ENCODE results near the gene SPG21. TPM values are rescaled to one million over a fixed set of nuclear protein-coding genes. Genes with fewer than 3 reads are reported as not detected.
A peak's percentile ranks its signal among the peaks of the same experiment; 100 is the strongest.

The SPG21 gene
- total RNA-seq, 2 donors from 2014 or later, result 52.2 to 57.9 TPM

DNA sequence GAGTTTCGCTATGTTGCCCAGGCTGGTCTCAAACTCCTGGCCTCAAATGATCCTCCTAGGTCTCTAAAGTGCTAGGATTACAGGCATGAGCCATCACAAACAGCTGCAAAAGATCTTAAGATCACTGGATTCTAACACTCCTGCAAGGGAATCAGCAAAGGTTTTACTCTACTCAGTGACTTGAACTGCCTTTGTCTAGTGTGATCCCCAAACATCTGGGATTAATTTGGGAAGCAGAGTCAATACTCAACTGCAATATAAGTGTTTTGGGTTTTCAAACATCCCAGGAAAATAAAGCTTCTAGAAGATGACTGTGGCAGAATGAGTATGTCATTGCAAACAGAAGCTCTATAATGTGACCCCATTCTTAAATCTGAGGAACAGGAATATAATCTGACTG lies 7.2 kb downstream of the SPG21 start:
- ATAC-seq (replicated peaks in 1 of 2) (no peak), DNase-seq (no peak)
- Mint-ChIP-seq H3K9me3 (no peaks in the 10 kb centered on the region), H3K4me1 (ENCODE audit: low read depth) (peaks cover 26% of the 10 kb centered on the region), H3K36me3 (ENCODE audit: insufficient read depth in 2 of 2) (peaks cover 0 to 11% of the 10 kb centered on the region in 2 donors), H3K4me3 (no peak overlapping the region), H3K27ac (no peak overlapping the region), H3K27me3 (ENCODE audit: low read depth) (no peaks in the 10 kb centered on the region)

DNA sequence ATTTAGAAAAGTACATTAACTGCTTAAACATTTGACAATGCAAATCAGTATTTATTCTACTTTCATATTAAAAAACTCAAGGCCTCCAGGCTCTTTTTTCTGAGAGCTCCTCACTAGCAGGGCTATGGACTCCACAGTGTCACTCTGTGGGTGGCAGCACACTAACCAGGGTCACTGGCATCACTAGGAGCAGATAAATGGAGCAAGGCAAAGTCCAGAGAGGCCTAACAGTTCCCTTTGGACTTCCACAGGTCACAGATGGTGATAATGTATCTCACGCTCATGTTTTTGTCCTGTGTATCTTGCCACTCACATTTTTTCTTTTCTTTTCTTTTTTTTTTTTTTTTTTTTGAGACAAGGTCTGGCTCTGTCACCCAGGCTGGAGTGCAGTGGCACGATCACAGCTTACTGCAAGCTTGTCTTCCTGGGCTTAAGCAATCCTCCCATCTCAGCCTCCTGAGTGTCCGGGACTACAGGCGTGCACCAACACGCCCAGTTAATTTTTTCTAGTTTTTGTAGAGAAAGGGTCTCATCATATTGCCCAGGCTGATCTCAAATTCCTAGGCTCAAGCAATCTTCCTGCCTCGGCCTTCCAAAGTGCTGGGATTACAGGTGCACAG lies 7.8 kb downstream of the SPG21 start:
- Mint-ChIP-seq H3K27me3 (ENCODE audit: low read depth) (no peaks in the 10 kb centered on the region), H3K36me3 (ENCODE audit: insufficient read depth in 2 of 2) (peaks cover 0 to 11% of the 10 kb centered on the region in 2 donors), H3K4me1 (ENCODE audit: low read depth) (peaks cover 21% of the 10 kb centered on the region), H3K9me3 (no peaks in the 10 kb centered on the region), H3K27ac (no peak overlapping the region), H3K4me3 (no peak overlapping the region)
- DNase-seq, result no peak
- ATAC-seq (replicated peaks in 1 of 2), result no peak

DNA sequence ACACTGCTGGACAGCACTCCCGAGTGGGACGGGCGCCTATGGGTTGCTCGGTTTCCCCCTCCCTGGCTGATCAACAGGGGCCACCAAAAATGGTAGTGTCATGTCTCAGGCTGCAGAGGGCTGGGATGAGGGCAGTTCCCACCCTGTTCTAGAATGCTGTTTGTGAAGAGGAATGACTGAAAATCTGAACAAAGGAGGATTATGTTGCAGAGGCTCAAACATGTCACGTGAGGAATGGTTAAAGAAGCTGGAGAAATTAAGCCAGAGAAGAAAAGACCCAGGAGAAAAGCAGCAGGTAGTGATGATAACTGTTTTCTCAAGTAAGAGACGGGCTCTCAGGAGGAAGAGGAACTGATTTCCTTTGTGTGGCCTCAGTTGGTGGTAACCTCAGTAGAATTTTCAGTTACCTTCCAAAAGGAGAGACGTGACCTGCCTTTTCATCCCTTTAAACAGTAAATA lies 10.4 kb downstream of the SPG21 start:
- no peak for ATAC-seq (replicated peaks in 1 of 2)
- Mint-ChIP-seq H3K27ac (no peak overlapping the region), H3K4me3 (no peak overlapping the region), H3K9me3 (no peaks in the 10 kb centered on the region), H3K36me3 (ENCODE audit: insufficient read depth in 2 of 2) (peaks cover 0 to 18% of the 10 kb centered on the region in 2 donors), H3K27me3 (ENCODE audit: low read depth) (no peaks in the 10 kb centered on the region), H3K4me1 (ENCODE audit: low read depth) (peaks cover 11% of the 10 kb centered on the region)
- DNase-seq, result no peak

DNA sequence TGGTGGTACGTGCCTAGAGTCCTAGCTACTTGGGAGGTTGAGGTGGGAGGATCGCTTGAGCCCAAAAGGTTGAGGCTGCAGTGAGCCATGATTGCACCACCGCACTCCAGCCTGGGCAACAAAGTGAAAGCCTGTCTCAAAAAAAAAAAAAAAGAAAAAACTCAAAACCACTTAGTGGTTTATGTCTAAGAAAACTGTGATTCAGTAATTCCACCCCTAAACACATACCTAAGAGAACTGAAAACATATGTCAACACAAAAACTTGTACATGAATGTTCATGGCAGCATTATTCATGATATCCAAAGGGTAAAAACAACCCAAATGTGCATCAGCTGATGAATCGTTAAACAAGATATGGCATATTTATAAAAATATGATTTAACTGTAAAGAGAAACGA lies 14.3 kb downstream of the SPG21 start:
- H3K27ac Mint-ChIP-seq, result peak overlapping the region; percentile 75
- ATAC-seq (replicated peaks in 1 of 2), result peak; percentile 49
- peak in 1 of 2 donors; percentile 7 for DNase-seq

DNA sequence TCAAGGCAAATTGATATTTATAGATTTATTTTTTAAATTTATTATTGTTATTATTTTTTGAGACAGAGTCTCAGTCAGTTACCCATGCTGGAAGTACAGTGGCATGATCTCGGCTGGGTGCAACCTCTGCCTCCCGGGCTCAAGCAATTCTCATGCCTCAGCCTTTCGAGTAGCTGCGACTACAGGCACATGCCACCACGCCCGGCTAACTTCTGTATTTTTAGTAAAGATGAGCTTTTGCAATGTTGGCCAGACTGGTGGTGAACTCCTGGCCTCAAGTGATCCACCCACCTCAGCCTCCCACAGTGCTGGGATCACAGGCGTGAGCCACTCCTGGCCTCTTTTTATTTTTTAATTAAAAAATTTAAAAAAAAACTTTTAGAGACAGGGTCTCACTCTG lies 19.0 kb downstream of the SPG21 start:
- no peaks in the 10 kb centered on the region for H3K27me3 Mint-ChIP-seq (ENCODE audit: low read depth)
- peaks cover 1 to 19% of the 10 kb centered on the region in 2 donors for H3K36me3 Mint-ChIP-seq (ENCODE audit: insufficient read depth in 2 of 2)
- H3K4me3 Mint-ChIP-seq, result no peak overlapping the region
- no peaks in the 10 kb centered on the region for H3K9me3 Mint-ChIP-seq
- peaks cover 4% of the 10 kb centered on the region for H3K4me1 Mint-ChIP-seq (ENCODE audit: low read depth)
- no peak for ATAC-seq (replicated peaks in 1 of 2)
- no peak overlapping the region for H3K27ac Mint-ChIP-seq
- DNase-seq, result no peak

More for the DNA sequence above, 14.3 kb downstream of the SPG21 start:
- no peak overlapping the region for H3K4me3 Mint-ChIP-seq
- peaks cover 5% of the 10 kb centered on the region for H3K4me1 Mint-ChIP-seq (ENCODE audit: low read depth)
- no peaks in the 10 kb centered on the region for H3K9me3 Mint-ChIP-seq
- H3K27me3 Mint-ChIP-seq (ENCODE audit: low read depth), result no peaks in the 10 kb centered on the region
- peaks cover 1 to 21% of the 10 kb centered on the region in 2 donors for H3K36me3 Mint-ChIP-seq (ENCODE audit: insufficient read depth in 2 of 2)

DNA sequence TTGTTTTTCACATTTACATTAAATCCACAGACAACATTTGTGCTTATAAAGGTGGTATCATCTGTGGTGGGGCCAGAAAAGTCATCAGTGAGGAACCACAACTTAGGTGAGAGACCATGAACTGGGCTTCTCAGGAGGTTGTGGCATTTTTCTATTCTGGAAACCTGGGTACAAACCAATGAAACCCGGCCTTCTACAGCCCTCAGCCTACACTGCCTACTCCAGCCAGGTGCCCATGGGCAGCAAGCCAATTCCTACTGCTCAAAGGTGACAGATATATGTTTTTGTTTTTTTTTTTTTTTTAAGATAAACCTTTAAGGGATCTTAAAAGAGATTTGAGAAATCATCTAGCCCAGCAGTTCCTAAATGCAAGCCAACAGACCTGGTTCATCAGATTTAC lies 20.3 kb downstream of the SPG21 start:
- DNase-seq (no peak), ATAC-seq (replicated peaks in 1 of 2) (no peak)
- Mint-ChIP-seq H3K27ac (no peak overlapping the region), H3K27me3 (ENCODE audit: low read depth) (no peaks in the 10 kb centered on the region), H3K4me1 (ENCODE audit: low read depth) (no peaks in the 10 kb centered on the region), H3K4me3 (no peak overlapping the region), H3K9me3 (no peaks in the 10 kb centered on the region), H3K36me3 (ENCODE audit: insufficient read depth in 2 of 2) (peaks cover 1 to 22% of the 10 kb centered on the region in 2 donors)

DNA sequence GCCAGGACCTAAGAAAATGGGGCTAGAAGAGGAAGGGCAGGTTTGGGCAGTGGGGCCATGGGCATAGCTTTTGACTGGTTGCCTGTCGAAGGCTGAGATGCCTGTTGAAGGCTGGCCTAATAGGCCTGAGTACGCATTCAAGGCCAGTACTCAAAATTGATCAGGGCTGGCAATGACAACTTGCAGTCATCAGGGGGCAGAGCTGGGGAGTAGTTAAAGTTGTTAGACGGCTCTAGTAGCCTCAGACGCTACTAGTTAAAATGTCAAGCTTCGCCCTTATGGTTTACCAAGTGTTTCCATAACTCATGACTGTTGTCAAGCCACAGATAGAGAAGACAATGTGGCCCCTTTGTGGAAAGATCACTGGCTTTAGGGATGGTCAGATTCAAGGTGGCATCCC lies 28.7 kb downstream of the SPG21 start:
- H3K27me3 Mint-ChIP-seq (ENCODE audit: low read depth), result no peaks in the 10 kb centered on the region
- no peak overlapping the region for H3K4me3 Mint-ChIP-seq
- no peak overlapping the region for H3K27ac Mint-ChIP-seq
- no peaks in the 10 kb centered on the region for H3K4me1 Mint-ChIP-seq (ENCODE audit: low read depth)
- ATAC-seq (replicated peaks in 1 of 2) (no peak), DNase-seq (no peak)
- H3K36me3 Mint-ChIP-seq (ENCODE audit: insufficient read depth in 2 of 2), result peaks cover 6 to 32% of the 10 kb centered on the region in 2 donors
- no peaks in the 10 kb centered on the region for H3K9me3 Mint-ChIP-seq

DNA sequence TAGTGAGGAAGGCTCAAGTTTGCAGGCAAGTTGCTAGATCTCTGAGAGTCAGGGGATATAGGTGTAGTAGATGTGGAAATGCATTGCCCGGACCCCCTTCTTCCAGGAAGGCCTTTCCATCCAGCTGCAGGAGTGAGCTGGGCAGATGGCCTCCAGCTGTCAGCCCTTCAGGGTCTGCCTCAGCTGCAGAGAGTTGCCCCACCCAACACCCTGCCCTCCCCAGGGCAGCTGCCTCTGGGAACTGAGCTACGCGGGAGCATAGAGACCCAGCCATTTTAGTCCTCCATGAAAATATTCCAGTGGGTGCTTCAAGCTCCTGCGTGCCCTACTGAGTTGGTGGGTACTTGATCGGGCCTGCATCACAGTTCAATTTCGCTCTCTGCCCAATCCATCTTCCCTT lies 29.6 kb downstream of the SPG21 start:
- no peak for DNase-seq
- Mint-ChIP-seq H3K9me3 (no peaks in the 10 kb centered on the region), H3K27ac (peak overlapping the region; percentile 20), H3K4me3 (no peak overlapping the region), H3K36me3 (ENCODE audit: insufficient read depth in 2 of 2) (peaks cover 6 to 29% of the 10 kb centered on the region in 2 donors), H3K27me3 (ENCODE audit: low read depth) (no peaks in the 10 kb centered on the region), H3K4me1 (ENCODE audit: low read depth) (no peaks in the 10 kb centered on the region)
- no peak for ATAC-seq (replicated peaks in 1 of 2)

DNA sequence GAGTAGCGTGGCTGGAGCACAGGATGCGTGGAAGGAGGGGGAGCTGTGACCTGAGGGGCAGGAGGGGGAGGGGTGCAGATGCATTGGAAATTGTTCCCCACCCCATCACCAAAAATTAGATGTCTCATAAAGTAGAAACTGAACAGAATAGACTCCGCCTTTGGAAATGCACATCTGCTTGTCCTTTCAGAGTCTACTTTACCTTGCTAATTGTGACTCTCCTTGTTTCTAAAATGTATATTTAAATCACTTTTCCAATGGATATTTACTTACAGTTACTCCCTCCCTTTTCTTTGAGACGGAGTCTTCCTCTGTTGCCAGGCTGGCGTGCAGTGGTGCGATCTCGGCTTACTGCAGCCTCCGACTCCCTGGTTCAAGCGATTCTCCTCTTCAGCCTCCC lies 30.6 kb downstream of the SPG21 start:
- H3K4me1 Mint-ChIP-seq (ENCODE audit: low read depth), result peaks cover 7% of the 10 kb centered on the region
- H3K4me3 Mint-ChIP-seq, result no peak overlapping the region
- peaks cover 4 to 20% of the 10 kb centered on the region in 2 donors for H3K36me3 Mint-ChIP-seq (ENCODE audit: insufficient read depth in 2 of 2)
- no peak overlapping the region for H3K27ac Mint-ChIP-seq
- no peaks in the 10 kb centered on the region for H3K27me3 Mint-ChIP-seq (ENCODE audit: low read depth)
- DNase-seq (no peak), ATAC-seq (replicated peaks in 1 of 2) (no peak)
- H3K9me3 Mint-ChIP-seq, result peaks cover 0 to 2% of the 10 kb centered on the region in 2 donors

DNA sequence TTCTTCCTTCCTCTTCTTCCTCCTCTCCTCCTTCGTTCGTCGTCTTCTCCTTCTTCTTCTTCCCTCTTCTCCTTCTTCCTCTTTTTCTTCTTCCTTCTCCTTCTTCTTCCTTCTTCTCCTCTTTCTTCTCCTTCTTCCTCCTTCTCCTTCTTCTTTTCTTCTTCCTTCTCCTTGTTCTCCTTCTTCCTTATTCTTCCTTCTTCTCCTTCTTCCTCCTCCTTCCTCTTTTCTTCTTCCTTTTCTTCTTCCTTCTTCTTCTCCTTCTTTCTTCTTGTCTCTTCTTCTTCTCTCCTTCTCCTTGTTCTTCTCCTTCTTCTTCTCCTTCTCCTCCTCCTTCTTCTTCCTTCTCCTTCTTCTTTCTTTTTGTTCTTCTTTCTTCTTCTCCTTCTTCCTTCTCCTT lies 35.3 kb downstream of the SPG21 start:
- H3K27me3 Mint-ChIP-seq (ENCODE audit: low read depth), result no peaks in the 10 kb centered on the region
- H3K9me3 Mint-ChIP-seq, result peaks cover 2 to 4% of the 10 kb centered on the region in 2 donors
- H3K4me3 Mint-ChIP-seq, result no peak overlapping the region
- H3K36me3 Mint-ChIP-seq (ENCODE audit: insufficient read depth in 2 of 2), result peaks cover 0 to 4% of the 10 kb centered on the region in 2 donors
- DNase-seq (no peak), ATAC-seq (replicated peaks in 1 of 2) (no peak)
- H3K27ac Mint-ChIP-seq, result peak overlapping the region; percentile 93
- peaks cover 8% of the 10 kb centered on the region for H3K4me1 Mint-ChIP-seq (ENCODE audit: low read depth)

DNA sequence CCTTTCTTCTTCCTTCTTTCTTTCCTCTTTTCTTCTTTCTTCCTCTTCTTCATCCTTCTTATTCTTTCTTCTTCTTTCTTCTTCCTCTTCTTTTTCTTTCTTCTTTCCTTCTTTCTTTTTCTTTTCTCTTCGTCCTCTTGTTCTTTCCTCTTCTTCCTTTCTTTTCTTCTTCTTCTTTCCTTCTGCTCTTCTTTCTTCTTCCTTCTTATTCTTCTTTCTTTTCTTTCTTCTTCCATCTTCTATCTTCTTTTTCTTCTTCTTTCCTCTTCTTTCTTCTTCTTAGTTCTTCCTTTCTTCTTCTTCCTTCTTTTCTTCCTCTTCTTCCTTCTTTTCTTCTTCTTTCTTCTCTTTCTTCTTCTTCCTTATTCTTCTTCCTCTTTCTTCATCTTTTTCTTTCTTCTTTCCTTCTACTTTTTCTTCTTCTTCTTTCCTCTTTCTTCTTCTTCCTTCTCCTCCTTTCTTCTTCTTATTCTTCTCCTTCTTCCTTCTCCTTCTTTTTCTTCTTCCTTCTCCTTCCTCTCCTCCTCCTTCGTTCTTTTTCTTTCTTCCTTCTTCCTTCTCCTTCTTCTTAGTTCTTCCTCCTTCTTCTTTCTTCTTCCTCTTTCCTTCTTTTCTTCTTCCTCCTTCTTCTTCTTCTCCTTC lies 37.8 kb downstream of the SPG21 start:
- Mint-ChIP-seq H3K9me3 (peaks cover 2 to 4% of the 10 kb centered on the region in 2 donors), H3K4me3 (no peak overlapping the region), H3K27ac (peak overlapping the region; percentile 82), H3K27me3 (ENCODE audit: low read depth) (no peaks in the 10 kb centered on the region), H3K36me3 (ENCODE audit: insufficient read depth in 2 of 2) (no peaks in the 10 kb centered on the region), H3K4me1 (ENCODE audit: low read depth) (peaks cover 8% of the 10 kb centered on the region)
- DNase-seq, result no peak
- ATAC-seq (replicated peaks in 1 of 2), result no peak

DNA sequence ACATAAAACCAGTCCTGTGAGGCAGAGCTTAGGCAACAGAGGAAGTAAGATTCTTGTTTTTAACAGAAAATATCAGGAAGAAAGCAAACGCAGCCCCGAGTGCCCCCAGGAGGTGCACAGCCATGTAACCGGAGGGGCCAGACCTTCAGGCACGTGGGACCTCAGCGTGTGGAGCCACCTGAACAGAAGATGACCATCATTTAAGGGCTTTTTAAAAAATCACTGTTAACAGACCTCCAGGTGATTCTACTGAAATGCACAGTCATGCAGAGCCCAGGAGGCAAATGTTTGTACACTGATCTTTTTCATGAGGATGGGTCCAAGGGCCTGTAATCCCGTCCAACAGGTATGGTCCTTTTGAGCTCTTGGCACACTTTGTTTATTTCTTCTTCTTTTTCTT lies 38.8 kb downstream of the SPG21 start:
- Mint-ChIP-seq H3K36me3 (ENCODE audit: insufficient read depth in 2 of 2) (no peaks in the 10 kb centered on the region), H3K4me3 (no peak overlapping the region), H3K27ac (peak overlapping the region; percentile 82), H3K4me1 (ENCODE audit: low read depth) (peaks cover 8% of the 10 kb centered on the region), H3K27me3 (ENCODE audit: low read depth) (no peaks in the 10 kb centered on the region), H3K9me3 (peaks cover 2 to 4% of the 10 kb centered on the region in 2 donors)
- peak in 1 of 2 donors; percentile 19 for ATAC-seq (replicated peaks in 1 of 2)
- no peak for DNase-seq

DNA sequence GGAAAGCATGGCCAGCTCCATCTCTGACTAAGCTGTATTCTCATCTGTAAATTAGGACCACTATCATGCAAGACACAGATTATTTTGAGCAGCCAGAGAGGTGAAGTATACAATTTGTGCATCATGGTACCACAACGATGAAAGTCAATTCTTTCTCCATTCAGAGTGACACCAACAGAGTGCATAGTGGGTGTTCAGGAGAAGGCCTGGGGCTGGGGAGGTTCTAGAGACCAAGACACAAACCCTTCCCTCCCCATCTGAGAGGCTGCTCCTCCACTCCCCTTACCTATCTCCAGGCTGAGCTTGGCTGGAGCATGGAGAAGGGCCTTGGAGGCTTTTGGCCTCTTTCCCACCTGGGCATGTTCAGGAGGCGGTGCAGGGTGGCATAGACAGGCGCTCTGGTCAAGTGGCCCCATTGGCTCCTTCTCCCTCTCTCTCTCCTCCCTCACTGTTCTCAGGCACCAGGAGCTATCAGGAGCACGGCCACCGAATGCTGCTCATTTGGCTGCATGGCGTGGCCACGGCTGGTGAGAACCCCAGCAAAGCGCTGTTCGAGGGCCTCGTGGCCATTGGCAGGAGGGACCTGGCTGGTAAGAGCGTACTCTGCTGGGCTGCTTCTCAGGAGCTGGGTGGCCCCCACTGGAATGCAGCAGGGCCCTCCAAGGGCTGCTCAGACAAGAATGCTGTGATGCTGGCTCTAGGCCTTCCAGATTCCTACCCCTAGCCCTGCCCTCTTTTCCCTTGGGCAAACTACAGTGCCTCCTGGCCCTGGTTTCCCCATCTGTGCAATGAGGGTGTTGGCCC lies 40.1 kb downstream of the SPG21 start:
- no peak overlapping the region for H3K4me3 Mint-ChIP-seq
- H3K36me3 Mint-ChIP-seq (ENCODE audit: insufficient read depth in 2 of 2), result no peaks in the 10 kb centered on the region
- peak in 1 of 2 donors; percentile 15 for ATAC-seq (replicated peaks in 1 of 2)
- DNase-seq, result no peak
- H3K27ac Mint-ChIP-seq, result no peak overlapping the region
- H3K9me3 Mint-ChIP-seq, result peaks cover 2 to 4% of the 10 kb centered on the region in 2 donors
- no peaks in the 10 kb centered on the region for H3K27me3 Mint-ChIP-seq (ENCODE audit: low read depth)
- peaks cover 6% of the 10 kb centered on the region for H3K4me1 Mint-ChIP-seq (ENCODE audit: low read depth)

Measured in activated T-cell treated with anti-CD3 and anti-CD28 coated beads, Interleukin-2, amount 50 U/mL, for 72 hours (primary cell).